ENCODE measurements around the gene HS6ST3.

DNA sequence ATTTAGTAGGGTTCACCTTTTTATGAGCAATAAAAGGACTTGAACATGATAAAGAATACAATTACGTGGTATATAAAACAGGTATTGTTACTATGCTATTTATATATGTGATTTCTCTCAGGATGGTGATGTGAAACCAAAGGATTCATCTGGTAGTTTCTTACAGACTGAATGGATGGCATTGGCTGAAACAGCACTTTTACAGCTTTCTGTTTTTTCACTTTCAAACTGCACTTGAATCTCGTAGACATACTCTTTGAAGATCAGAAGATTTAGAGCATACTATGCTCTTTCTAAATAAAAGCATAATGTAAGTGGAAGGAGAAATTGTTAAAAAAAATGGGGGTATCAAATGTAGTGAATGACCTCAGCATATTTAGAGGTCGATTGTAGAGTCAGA is 354.8 kb downstream of the HS6ST3 start:
- TF ChIP-seq, protein P1, sequence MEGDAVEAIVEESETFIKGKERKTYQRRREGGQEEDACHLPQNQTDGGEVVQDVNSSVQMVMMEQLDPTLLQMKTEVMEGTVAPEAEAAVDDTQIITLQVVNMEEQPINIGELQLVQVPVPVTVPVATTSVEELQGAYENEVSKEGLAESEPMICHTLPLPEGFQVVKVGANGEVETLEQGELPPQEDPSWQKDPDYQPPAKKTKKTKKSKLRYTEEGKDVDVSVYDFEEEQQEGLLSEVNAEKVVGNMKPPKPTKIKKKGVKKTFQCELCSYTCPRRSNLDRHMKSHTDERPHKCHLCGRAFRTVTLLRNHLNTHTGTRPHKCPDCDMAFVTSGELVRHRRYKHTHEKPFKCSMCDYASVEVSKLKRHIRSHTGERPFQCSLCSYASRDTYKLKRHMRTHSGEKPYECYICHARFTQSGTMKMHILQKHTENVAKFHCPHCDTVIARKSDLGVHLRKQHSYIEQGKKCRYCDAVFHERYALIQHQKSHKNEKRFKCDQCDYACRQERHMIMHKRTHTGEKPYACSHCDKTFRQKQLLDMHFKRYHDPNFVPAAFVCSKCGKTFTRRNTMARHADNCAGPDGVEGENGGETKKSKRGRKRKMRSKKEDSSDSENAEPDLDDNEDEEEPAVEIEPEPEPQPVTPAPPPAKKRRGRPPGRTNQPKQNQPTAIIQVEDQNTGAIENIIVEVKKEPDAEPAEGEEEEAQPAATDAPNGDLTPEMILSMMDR (IDR thresholded peaks at IDR 0.05; ENCODE audit: low read depth, low read length, poor library complexity, severe bottlenecking) = no peak
- TF ChIP-seq EZH2phosphoT487 (IDR thresholded peaks at IDR 0.05; ENCODE audit: borderline replicate concordance, low read length) = no peak

Data from DOHH2 (cell line).